ENCODE data around the gene LRRC61.

Gene LRRC61

DNA sequence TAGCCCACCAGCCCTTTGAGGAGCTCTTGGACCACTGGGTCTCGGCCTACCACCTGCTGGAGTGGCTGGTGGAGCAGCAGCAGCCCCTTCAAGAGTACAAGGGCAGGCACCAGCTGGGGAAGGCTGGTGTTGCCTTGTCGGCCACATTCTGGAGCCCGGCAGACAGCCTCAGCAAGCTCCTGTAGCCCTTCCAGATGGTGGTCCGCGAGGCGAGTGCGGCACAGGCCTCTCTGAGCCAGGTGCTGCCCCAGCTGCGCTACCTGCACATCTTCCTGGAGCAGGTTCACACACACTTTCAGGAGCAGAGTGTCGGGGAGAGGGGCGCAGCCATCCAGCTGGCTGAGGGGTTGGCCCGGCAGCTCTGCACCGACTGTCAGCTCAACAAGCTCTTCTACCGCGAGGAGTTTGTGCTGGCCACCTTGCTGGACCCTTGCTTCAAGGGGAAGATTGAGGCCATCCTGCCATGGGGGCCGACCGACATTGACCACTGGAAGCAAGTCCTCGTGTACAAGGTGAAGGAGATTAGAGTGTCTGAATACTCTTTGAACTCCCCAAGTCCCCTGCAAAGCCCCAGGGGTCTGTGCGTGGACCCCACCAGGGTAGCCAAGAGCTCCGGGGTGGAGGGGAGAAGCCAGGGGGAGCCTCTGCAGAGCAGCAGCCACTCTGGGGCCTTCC lies 7.2 kb downstream of the LRRC61 start:
- DNase-seq (ENCODE audit: low read depth), result no peak

DNA sequence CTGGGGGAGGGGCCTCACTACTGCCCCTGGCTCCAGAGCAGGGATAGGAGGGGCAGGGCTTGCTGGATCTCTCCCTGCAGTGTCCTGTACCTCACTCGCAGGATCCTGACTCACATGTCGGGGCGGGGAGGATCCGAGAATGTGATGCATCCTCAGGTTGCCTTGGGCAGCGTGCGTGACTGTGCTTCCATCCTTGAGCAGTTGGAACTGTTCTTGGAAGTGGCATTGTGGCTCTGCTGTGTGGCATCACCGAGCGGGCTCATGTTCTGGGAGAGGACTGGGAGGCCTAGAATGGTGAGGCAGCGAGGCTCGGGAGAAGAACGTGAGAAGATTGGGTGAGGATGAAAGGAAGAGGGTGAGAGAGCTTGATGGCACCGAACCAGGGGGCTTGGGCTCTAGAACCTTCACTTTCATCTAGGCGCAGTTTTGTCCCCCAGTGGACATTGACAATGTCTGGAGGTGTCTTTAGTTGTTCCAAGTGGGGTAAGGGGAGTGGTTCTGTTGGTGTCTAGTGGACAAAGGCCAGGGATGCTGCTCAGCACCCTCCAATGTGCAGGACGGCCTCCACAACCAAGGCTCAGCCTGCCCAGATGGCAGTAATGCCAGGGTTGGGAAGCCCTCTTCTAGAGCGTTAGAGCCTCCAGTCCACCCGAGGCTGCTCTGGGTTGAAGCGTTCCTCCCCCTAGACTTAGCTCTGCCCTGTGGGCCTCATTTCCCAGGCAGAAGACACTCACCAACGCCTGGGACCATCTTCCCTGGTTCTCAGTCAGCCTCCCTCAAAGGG lies 9.9 kb downstream of the LRRC61 start:
- DNase-seq (ENCODE audit: low read depth), result no peak

DNA sequence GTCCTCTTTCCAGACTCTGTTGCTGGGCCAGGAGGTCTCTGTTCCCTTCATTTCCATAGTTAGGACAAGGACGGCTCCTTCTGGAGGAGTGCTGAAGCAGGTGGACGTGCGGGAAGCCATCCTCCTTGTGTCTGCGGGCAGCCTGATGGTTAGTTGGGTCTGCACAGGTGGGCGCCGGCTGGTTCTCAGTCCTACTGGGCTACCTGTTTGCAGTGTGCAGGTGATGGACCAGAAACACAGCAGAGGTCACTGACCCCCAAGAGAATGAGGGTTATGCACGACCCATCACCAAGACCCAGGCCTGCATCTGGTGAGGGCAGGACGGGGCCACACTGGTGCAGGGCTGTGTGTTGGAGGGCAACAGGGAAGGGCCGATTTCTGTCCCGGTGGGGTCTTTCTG lies 10.5 kb downstream of the LRRC61 start:
- no peak for DNase-seq (ENCODE audit: low read depth)

DNA sequence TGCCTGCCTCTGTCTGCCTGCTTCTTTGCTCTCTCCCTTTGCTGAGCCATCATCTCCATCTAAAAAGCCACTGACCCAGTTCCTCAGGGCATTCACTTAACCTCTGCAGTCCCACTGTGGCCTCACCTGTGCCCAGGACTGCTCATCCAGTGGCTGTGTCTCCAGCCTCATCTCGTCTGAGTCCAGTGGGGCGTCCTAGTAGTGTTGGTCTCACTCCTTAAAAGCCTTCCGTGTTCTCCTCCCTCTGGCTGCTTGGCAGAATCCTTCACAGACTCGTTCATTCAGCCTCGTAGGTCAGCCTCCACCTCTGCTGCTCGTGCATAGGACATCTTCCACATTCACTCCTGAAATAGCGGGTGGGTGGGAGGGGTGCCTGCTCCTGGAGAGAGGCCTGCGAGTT lies 11.0 kb downstream of the LRRC61 start:
- no peak for DNase-seq (ENCODE audit: low read depth)

DNA sequence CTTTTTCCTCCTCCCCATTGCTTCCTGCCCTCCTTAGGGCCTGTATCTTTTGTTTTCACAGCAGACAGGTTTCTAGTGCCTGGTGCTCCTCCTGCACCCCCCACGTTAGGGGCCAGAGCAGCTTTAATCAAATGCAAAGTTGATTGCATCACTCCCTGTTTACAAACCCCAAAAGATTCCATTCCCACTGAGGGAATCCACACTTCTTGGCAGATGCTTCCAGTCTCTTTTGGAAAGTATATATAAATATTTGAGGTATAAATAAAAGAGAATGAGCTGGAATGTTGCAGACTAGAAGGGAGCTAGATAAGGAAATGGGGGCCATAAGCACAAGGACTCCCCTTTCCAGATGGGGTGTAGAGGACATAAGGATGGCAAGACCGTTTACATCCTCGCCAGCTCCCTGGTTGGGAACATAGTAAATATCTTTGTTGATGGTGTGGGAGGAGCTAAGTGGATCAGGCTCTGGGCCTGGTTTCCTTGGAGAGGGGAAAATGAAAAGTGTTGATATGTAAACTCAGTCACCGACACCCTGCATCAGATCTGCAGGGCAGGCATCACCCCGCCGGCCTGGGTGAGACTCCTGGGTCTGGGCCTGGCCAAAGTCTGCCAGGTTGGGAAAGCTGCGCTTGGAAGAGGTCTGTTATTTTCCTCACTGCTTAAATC lies 12.1 kb downstream of the LRRC61 start:
- peak; percentile 78 for DNase-seq (ENCODE audit: low read depth)

DNA sequence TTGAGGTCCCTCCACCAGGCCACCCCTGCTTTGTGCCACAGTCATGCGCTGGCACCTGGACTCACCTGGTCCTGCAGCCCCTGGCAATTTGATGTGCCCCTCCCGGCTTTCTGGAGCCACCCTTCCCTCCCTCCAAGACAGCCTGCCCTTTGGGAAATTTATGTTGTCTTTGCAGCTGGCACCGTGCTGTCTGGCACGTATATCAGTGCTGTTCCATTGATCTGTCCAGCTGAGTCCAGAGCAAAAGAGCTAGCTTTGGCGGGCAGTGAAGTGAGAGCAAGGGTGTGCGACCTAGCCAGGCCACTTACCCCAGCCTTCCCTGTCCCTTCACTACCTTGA lies 12.6 kb downstream of the LRRC61 start:
- DNase-seq (ENCODE audit: low read depth), result no peak

DNA sequence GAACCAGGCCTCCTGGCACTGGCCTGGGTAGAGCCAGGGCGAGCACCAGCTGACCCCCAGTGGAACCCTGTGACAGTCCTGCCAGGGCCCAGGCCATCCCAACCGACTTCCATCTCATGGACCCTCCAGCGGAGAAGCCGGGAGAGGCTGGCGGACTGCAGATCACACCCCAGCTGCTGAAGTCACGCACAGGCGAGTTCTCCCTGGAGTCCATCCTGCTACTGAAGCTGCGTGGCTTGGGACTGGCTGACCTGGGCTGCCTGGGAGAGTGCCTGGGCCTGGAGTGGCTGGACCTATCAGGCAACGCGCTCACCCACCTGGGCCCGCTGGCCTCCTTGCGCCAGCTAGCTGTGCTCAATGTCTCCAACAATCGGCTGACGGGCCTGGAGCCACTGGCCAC lies 13.6 kb downstream of the LRRC61 start:
- no peak for DNase-seq (ENCODE audit: low read depth)

DNA sequence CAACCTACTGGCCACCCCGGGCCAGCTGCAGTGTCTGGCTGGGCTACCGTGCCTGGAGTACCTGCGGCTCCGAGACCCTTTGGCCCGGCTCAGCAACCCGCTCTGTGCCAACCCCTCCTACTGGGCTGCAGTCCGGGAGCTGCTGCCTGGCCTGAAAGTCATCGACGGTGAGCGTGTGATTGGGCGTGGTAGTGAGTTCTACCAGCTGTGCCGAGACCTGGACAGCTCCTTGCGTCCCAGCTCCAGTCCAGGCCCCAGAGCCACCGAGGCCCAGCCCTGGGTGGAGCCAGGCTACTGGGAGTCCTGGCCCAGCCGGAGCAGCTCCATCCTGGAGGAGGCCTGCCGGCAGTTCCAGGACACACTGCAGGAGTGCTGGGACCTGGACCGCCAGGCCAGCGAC lies 14.0 kb downstream of the LRRC61 start:
- no peak for DNase-seq (ENCODE audit: low read depth)

DNA sequence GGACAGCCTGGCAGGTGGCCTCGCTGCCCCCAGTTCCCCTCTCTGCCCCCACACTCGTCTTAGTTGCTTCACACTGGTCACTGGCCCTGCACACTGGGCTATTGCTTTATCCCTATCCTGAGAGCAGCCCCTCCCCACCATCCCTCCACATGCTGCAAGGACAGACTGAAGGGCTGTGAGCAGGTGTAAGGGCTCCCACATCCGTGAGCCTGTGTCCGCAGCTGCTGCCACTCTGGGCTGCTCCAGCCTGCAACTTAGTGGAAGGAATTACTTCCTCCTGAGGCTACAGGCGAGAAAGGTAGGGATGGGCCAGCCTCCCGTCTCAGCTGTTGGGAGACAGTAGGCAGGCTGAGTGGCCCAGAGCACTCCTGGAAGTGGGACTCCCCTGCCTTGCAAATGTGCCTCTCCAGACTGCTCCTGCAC lies 14.5 kb downstream of the LRRC61 start:
- no peak for DNase-seq (ENCODE audit: low read depth)

DNA sequence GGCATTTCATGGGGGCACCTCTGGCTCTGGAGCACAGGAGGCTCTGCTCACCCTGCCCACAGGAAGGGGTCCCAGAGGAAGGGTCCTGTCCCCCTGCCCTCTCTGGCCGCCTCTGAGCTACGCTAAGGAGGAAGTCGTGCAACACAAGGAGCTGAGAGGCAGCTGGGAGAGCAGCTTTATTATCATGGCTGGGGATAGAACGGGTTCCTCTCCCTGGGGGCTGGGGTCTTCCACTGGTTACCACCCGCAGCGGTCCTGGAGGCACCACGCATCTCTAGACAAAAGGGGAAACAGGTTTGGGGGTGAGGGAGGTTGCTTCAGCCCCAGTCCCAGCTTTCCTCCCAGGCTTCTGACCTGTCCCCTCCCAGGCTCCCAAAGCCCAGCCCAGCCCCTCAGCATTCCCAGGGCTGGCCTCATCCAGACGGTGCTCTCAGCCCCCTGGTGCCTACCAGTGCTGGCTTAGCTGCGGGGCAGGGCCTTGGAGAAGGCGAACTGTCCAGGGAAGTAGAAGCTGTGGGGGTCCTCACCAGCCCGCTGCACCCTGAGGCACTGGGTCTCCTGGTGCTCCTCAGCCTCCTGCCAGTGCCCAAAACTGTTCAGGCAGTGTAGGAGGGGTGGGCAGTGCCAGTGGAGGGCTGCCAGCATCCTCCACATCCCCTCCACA lies 15.1 kb downstream of the LRRC61 start:
- no peak for DNase-seq (ENCODE audit: low read depth)

DNA sequence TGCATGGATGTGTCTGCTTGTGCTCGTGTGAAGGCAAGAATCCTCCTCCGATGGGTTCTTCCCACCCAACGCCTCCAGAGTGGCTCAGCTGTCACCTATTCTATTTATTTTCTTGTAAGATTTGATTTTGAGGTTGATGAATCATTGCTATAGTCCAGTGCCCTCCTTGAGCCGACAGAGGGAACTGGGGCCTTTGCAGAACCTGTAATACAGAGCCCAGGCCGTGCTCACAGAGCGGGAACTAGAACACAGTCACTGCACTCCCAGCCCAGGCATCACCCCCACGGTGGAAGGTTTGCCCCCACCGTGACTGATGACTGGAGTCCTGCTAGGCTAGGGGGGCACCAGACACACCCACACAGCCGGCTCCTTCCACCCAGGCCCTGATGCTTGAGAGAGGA lies 16.3 kb downstream of the LRRC61 start:
- peak; percentile 24 for DNase-seq (ENCODE audit: low read depth)

DNA sequence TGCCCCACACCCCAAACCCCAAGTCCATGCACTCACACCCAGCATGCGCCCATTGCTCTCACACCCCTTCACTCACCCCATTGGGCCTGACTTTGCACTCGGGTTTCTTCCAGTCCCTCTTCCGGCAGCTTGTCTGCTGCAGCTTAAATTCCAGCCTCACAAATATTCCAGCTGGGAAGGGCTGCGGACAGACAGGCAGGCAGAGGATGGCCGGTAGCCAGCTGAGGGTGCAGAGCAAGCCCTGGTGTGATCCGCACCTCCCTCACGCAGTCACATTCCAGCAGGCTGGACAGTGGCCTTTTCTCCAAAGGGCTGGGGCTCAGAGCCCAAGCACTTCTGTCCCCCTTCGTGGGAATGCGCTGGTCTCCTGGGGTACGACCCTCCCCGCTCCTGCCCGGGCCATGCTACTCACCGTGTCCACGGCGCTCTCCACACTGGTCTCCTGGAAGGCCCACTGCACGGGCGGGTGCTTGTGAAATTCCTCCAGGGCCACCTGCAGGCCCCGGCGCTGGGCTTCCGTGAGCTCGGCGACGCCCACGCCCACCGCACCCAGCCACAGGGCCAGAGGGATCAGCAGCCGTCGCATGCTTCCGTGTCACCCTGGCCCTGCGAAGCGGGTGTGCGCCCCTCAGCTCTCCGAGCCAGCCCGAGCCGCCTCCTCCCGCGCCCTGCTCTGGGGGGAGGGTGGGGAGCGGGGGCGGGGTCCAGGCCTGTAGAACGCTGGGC lies 17.0 kb downstream of the LRRC61 start:
- DNase-seq (ENCODE audit: low read depth), result peak; percentile 27

DNA sequence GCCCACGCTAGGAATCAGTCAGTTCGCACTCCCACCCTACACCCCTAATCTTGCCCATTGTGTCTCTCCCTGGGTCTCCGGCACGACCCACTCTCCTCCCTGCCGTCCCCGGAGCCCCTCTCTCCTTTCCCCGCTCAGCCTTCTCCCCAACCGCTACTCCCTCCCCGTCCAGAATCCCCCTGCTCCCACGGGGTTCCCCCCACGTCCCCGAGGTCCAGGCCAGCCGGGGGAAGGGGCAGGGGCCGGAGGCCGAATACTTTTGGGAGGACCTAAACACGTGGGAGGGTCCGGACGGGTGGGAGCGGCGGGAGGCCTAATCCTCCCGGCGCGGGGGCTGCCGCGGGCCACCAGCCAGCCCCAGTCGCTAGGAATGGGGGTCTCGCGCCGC lies 17.7 kb downstream of the LRRC61 start:
- no peak for DNase-seq (ENCODE audit: low read depth)

DNA sequence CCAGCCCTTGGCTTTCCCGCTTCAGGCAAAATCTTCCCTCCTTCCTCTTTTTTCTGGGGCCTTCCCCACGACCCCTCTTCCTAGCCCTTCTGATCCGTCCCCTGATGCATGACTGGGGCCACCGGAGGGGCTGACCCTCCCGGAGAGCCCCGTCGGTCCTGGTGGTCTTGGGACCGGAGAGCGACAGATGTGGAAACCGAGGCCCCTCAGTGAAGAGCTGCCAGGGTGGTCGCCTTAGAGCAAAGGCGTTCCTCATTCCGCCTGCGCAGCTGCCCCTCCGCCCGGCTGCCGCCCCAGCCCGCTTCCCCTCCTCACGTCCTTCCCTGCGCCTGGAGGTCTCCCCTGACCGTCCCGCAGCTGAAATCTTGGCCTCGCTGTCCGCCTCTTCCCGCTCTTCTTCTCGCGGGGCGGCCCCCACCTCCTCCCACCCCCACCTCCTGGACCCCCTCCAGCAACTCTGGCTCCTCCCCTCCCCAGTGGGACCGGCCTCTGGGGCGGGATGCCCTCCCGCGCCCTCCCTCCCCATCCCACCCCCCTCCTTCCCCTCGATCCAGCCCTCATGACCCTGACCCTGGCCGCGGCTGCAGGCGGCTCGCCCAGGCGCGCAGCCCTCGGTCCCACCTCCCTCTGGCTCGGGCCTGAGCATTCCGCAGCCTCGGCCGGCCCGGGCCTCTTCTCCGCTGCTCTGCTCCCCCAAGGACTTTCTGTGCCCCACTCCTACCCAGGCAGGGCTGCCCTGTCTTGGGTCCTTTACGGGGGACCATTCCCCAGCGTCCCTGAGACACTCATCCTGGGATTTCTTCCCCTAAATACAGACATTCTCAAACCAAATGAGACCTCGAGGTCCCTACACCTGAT lies 18.3 kb downstream of the LRRC61 start, which contains the start of gene RARRES2:
Gene RARRES2 (minus strand): TSS at position 367 of the 858 bp plus-strand sequence. CDS start 1,020 bp downstream, outside the sequence.
- DNase-seq (ENCODE audit: low read depth), result no peak

DNA sequence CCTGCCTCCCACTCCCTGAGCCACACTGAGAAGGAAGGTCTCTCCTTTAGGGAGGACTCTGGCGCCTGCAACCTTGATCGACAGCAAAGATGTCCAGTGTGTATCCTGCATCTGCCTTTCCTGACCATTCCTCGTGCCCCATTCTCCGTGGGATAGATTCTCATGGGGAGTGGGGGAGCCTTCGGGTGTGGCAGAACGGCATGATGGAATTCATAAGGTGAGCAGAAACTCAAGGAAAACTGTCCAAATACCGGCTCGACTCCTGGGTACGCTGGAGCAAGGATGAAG lies 18.9 kb downstream of the LRRC61 start:
- DNase-seq (ENCODE audit: low read depth), result no peak

DNA sequence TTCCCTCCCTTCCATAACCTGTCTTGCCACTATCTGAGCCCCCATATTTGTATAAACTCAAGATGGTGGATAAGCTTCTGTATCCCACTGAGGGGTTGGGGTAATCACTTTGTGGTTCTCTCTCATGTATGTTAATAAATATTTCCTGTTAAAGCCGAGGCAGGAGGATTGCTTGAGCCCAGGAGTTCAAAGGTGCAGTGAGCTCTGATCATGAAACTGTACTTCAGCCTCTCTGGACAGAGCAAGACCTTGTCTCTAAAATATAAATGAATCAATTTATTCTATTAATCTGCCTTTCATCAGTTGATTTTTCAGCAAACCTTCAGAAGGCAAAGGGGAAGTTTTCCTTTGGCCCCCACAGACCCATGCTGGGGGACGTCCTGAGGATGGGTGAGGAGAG lies 20.1 kb downstream of the LRRC61 start:
- no peak for DNase-seq (ENCODE audit: low read depth)

DNA sequence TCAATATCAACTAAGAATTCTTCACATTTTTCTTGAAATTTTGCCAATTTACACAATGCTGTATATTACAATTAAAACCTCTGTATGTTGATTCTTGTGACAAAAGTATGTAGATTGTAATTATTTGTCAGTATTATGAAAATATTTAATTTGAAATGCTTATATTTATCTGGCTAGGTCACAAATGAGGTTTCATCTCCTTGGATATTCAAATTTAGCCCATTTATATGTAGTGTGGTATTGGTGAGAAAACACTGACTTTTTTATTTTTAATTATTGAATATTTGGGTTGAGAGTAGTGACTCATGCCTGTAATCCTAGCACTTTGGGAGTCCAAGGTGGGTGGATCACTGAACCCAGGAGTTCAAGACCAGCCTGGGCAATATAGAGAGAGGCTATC lies 21.1 kb downstream of the LRRC61 start:
- no peak for DNase-seq (ENCODE audit: low read depth)

DNA sequence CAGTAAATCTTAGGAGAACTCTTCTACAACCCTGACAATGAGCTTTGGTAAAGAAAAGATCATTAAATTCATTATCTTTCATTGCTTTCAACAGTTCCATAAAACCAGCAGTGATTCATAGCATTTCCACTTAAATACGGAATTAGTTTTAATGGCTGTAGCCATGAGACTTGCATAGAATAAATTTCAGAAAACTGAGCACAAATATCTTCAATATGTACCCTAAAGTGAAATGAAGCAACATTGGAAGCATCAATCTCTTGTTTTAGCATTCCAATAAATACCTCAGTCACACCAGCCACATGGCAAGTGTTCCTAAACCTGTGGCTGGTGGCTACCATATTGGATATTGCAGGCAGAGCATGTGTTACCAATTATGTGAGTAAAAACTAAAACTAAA lies 21.9 kb downstream of the LRRC61 start:
- no peak for DNase-seq (ENCODE audit: low read depth)

DNA sequence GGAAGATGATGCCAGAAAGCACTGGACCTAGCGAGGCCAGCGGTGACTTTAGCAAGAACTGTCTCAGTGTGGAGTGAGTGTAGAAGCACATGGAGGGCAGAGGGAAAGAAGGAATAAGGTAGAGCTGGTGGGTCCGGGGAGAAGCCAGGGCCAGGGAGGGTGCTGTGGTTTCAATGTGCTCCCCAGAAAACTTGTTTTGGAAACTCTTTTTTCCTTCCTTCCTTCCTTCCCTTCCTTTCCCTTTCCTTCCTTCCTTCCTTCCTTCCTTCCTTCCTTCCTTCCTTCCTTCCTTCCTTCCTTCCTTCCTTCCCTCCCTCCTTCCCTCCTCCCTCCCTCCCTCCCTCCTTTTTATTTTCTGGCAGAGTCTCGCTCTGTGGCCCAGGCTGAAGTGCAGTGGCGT lies 23.8 kb downstream of the LRRC61 start:
- DNase-seq (ENCODE audit: low read depth), result no peak

DNA sequence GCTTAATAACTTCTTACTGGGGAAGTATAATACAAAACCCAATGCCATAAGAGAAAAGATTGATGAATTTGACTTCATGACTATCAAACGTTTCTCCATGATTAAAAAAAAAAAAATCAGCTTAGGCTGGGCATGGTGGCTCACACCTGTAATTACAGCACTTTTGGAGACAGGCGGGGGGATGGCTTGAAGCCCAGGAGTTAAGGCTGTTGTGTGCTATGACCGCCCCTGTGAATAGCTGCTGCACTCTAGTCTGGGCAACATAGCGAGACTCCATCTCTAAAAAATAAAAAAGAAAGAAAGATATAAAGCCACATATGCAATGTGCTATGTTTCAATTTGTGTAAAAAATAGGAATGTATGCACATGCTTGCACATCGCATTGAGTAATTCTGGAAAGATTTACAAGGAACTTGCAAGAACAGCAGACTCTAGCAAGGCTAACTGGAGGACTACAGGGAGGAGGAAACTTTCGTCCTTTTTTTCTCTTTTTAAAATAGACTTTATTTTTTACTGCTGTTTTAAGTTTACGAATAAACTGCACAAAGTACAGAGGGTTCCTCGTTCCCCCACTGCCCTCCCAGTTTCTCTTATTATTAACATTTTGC lies 28.5 kb downstream of the LRRC61 start:
- peak; percentile 25 for DNase-seq (ENCODE audit: low read depth)

DNA sequence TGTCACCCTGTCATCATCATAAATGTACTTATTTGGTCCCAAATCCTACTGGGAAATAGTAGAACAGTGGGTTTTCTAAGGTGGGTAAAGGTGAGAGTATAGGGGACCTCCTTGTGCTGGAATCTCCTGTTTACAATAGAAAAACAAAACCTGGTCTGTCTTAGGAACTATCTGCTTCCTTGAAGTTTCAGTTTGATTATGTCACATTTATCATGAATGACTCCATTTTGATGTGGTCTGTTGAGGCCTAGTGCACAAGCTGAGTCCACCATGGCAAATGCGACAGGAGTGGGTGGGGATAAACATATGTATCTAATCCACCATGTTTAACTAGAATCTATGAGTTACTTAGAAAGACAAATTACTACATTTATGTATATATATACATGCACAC lies 32.5 kb downstream of the LRRC61 start:
- DNase-seq (ENCODE audit: low read depth), result no peak

Data from iris pigment epithelial cell (primary cell).